ENCODE results near the gene SKAP1.

SKAP1 gene

GRCh38 chr17:48445248-48445620, 15.2 kb upstream of the SKAP1 start:
- no peak for DNase-seq (ENCODE audit: low read depth)
- no peak overlapping the region for H3K4me3 ChIP-seq (ENCODE audit: low read depth, low read length)
- TF ChIP-seq, protein P1, sequence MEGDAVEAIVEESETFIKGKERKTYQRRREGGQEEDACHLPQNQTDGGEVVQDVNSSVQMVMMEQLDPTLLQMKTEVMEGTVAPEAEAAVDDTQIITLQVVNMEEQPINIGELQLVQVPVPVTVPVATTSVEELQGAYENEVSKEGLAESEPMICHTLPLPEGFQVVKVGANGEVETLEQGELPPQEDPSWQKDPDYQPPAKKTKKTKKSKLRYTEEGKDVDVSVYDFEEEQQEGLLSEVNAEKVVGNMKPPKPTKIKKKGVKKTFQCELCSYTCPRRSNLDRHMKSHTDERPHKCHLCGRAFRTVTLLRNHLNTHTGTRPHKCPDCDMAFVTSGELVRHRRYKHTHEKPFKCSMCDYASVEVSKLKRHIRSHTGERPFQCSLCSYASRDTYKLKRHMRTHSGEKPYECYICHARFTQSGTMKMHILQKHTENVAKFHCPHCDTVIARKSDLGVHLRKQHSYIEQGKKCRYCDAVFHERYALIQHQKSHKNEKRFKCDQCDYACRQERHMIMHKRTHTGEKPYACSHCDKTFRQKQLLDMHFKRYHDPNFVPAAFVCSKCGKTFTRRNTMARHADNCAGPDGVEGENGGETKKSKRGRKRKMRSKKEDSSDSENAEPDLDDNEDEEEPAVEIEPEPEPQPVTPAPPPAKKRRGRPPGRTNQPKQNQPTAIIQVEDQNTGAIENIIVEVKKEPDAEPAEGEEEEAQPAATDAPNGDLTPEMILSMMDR (IDR thresholded peaks at IDR 0.05; ENCODE audit: insufficient read depth, low read depth, low read length, missing control alignments): no peak

GRCh38 chr17:48444516-48445247, 14.7 kb upstream of the SKAP1 start:
- DNase-seq (ENCODE audit: low read depth): peak; percentile 42
- TF ChIP-seq, protein P1 (IDR thresholded peaks at IDR 0.05; ENCODE audit: insufficient read depth, low read depth, low read length, missing control alignments): no peak
- no peak overlapping the region for H3K4me3 ChIP-seq (ENCODE audit: low read depth, low read length)

- no peak for DNase-seq (ENCODE audit: low read depth)
- TF ChIP-seq, protein P1 (IDR thresholded peaks at IDR 0.05; ENCODE audit: insufficient read depth, low read depth, low read length, missing control alignments): no peak
- no peak overlapping the region for H3K4me3 ChIP-seq (ENCODE audit: low read depth, low read length)
Observed at GRCh38 chr17:48443712-48444111, 13.7 kb upstream of the SKAP1 start.

DNA sequence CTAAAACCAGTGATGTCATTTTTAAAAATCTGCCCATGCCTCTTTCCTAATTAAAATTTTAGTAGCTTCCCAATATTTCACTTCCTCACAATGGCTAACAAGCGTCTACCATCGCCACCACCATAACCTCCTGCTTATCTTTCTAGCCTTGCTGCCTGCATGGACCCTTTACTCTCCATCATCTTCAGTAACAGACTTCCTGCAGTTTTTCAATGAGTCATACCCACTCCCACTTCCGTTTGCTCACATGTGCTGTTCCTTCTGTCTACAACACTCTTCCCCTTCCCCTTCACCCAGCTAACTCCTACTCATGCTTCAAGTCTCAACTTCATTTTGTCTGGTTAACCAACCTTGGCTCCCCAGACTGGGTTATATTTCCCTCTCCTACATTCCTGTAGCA, 12.8 kb upstream of the SKAP1 start:
- TF ChIP-seq, protein P1 (IDR thresholded peaks at IDR 0.05; ENCODE audit: insufficient read depth, low read depth, low read length, missing control alignments): no peak
- H3K4me3 ChIP-seq (ENCODE audit: low read depth, low read length): no peak overlapping the region
- DNase-seq (ENCODE audit: low read depth): no peak

DNA sequence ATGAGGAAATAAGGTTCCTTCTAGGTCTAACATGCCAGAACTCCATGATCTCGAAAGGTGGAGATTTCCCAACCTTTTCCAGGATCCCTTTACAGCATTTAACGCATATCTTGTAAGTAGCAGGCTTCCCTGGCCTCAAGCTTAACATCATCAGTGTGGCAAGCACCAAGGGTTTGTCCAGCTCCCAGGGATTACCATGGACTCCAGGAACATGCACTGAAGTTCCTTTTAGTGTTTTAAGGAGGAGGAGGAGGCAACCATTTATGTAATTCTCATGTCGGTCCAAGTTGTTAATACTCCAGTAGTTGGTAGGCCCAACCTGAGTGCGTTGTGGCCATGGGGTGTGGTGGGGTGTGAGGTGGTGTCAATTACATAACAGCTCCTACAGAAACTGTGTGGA, 11.8 kb upstream of the SKAP1 start:
- H3K4me3 ChIP-seq (ENCODE audit: low read depth, low read length): no peak overlapping the region; the same call in 1 of the 2 replicates
- DNase-seq (ENCODE audit: low read depth): no peak
- TF ChIP-seq, protein P1 (IDR thresholded peaks at IDR 0.05; ENCODE audit: insufficient read depth, low read depth, low read length, missing control alignments): no peak

DNA sequence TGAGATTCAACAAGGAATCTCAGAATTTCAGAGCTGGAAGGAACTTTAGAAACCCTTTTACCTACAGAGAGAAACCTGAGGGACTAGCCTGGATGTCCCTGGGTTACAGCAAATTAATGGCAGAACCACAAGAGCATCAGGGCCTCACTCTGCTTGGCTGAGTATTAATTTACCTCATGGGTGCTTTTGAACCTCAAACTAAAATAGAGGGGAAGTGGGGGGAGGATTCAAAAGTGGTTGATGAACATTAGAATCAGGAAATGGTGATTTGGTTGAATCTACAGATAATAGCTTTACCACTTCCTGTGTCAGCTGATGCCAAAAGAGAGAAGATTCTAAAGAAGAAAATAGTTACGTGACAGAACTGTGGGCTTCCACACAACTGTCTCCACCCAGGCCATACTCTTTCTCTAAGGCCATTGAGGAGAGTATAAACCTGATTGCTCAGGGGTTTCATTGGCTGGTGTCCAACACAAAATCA, 11.3 kb upstream of the SKAP1 start:
- DNase-seq (ENCODE audit: low read depth): peak; percentile 88
- TF ChIP-seq, protein P1 (IDR thresholded peaks at IDR 0.05; ENCODE audit: insufficient read depth, low read depth, low read length, missing control alignments): no peak
- H3K4me3 ChIP-seq (ENCODE audit: low read depth, low read length): peak overlapping the region; percentile 7

- H3K4me3 ChIP-seq (ENCODE audit: low read depth, low read length): peak overlapping the region; percentile 7; the same call in 1 of the 2 replicates
- DNase-seq (ENCODE audit: low read depth): no peak
- TF ChIP-seq, protein P1 (IDR thresholded peaks at IDR 0.05; ENCODE audit: insufficient read depth, low read depth, low read length, missing control alignments): no peak
Observed at GRCh38 chr17:48440669-48441068, 10.7 kb upstream of the SKAP1 start.
